ENCODE results near the gene PALLD. TPM values are rescaled to one million over a fixed set of nuclear protein-coding genes. Genes with fewer than 3 reads are reported as not detected.
"Not testable (repeated sequence)": the region's sequence is repeated elsewhere in the genome, so short reads cannot be mapped to it uniquely, and the experiment has no call there.

PALLD gene
- total RNA-seq, 2 experiments from 2014 or later, result 1.2 to 1.3 TPM

- ChIA-PET CTCF (interaction anchor here (1.0 to 1.3 kb wide), 3 partner anchors 9 to 561 kb away, joined by 3 to 7 read pairs (median 4); no protein-coding TSS in a partner anchor), POLR2A (no interaction called here)
- H3K9me3 Mint-ChIP-seq (ENCODE audit: insufficient read depth), result peaks cover 27% of the 10 kb centered on the region
- DNase-seq (no peak), ATAC-seq (no peak)
- H3K36me3 Mint-ChIP-seq (ENCODE audit: low read depth), result peaks cover 7% of the 10 kb centered on the region
- H3K4me1 Mint-ChIP-seq (ENCODE audit: low read depth), result no peaks in the 10 kb centered on the region
- H3K27ac Mint-ChIP-seq, result no peak overlapping the region
- no peak overlapping the region for H3K4me3 Mint-ChIP-seq
- H3K27me3 Mint-ChIP-seq (ENCODE audit: low read depth), result no peaks in the 10 kb centered on the region
These were observed 435.3 kb downstream of the PALLD start for GRCh38 chr4:168932138-168932537.

GRCh38 chr4:168933423-168933822 is 436.6 kb downstream of the PALLD start:
- H3K4me1 Mint-ChIP-seq (ENCODE audit: low read depth), result no peaks in the 10 kb centered on the region
- H3K36me3 Mint-ChIP-seq (ENCODE audit: low read depth), result peaks cover 7% of the 10 kb centered on the region
- ATAC-seq (no peak), DNase-seq (no peak)
- ChIA-PET POLR2A (no interaction called here), CTCF (no interaction called here)
- no peaks in the 10 kb centered on the region for H3K27me3 Mint-ChIP-seq (ENCODE audit: low read depth)
- no peak overlapping the region for H3K4me3 Mint-ChIP-seq
- H3K9me3 Mint-ChIP-seq (ENCODE audit: insufficient read depth), result peaks cover 32% of the 10 kb centered on the region
- H3K27ac Mint-ChIP-seq, result no peak overlapping the region

GRCh38 chr4:168937473-168937872 is 440.6 kb downstream of the PALLD start:
- H3K4me1 Mint-ChIP-seq (ENCODE audit: low read depth); H3K4me3 Mint-ChIP-seq; H3K27me3 Mint-ChIP-seq (ENCODE audit: low read depth); POLR2A ChIA-PET; H3K36me3 Mint-ChIP-seq (ENCODE audit: low read depth); ATAC-seq; H3K27ac Mint-ChIP-seq; DNase-seq: not testable (repeated sequence)
- H3K9me3 Mint-ChIP-seq (ENCODE audit: insufficient read depth), result peaks cover 23% of the 10 kb centered on the region
- CTCF ChIA-PET, result interaction anchor here (0.8 kb wide), 1 partner anchor 14 kb away, joined by 3 read pairs; no protein-coding TSS in a partner anchor

GRCh38 chr4:168942985-168943384 is 446.1 kb downstream of the PALLD start:
- Mint-ChIP-seq H3K36me3 (ENCODE audit: low read depth) (no peaks in the 10 kb centered on the region), H3K27ac (no peak overlapping the region), H3K27me3 (ENCODE audit: low read depth) (peaks cover 3% of the 10 kb centered on the region), H3K9me3 (ENCODE audit: insufficient read depth) (peaks cover 3% of the 10 kb centered on the region), H3K4me3 (no peak overlapping the region), H3K4me1 (ENCODE audit: low read depth) (no peaks in the 10 kb centered on the region)
- POLR2A ChIA-PET, result no interaction called here
- ATAC-seq (no peak), DNase-seq (no peak)
- CTCF ChIA-PET, result interaction anchor here (0.9 to 1.1 kb wide), 2 partner anchors 11 to 20 kb away, joined by 4 to 5 read pairs; no protein-coding TSS in a partner anchor

- no peak for ATAC-seq
- no peak overlapping the region for H3K4me3 Mint-ChIP-seq
- no peak overlapping the region for H3K27ac Mint-ChIP-seq
- H3K36me3 Mint-ChIP-seq (ENCODE audit: low read depth), result no peaks in the 10 kb centered on the region
- H3K27me3 Mint-ChIP-seq (ENCODE audit: low read depth), result peaks cover 3% of the 10 kb centered on the region
- no peak for DNase-seq
- no peaks in the 10 kb centered on the region for H3K9me3 Mint-ChIP-seq (ENCODE audit: insufficient read depth)
- no peaks in the 10 kb centered on the region for H3K4me1 Mint-ChIP-seq (ENCODE audit: low read depth)
- ChIA-PET POLR2A (no interaction called here), CTCF (no interaction called here)
These were observed 448.4 kb downstream of the PALLD start for GRCh38 chr4:168945291-168945690.

- H3K27ac Mint-ChIP-seq; H3K36me3 Mint-ChIP-seq (ENCODE audit: low read depth); CTCF ChIA-PET; ATAC-seq; H3K4me3 Mint-ChIP-seq; H3K9me3 Mint-ChIP-seq (ENCODE audit: insufficient read depth); H3K27me3 Mint-ChIP-seq (ENCODE audit: low read depth); H3K4me1 Mint-ChIP-seq (ENCODE audit: low read depth); DNase-seq; POLR2A ChIA-PET: not testable (repeated sequence)
These were observed 456.0 kb downstream of the PALLD start for GRCh38 chr4:168952821-168953246.

GRCh38 chr4:168955674-168956073 is 458.8 kb downstream of the PALLD start:
- no peaks in the 10 kb centered on the region for H3K36me3 Mint-ChIP-seq (ENCODE audit: low read depth)
- ChIA-PET CTCF (no interaction called here), POLR2A (no interaction called here)
- ATAC-seq (no peak), DNase-seq (no peak)
- H3K9me3 Mint-ChIP-seq (ENCODE audit: insufficient read depth), result no peaks in the 10 kb centered on the region
- H3K27me3 Mint-ChIP-seq (ENCODE audit: low read depth), result no peaks in the 10 kb centered on the region
- H3K4me3 Mint-ChIP-seq, result no peak overlapping the region
- H3K4me1 Mint-ChIP-seq (ENCODE audit: low read depth), result no peaks in the 10 kb centered on the region
- H3K27ac Mint-ChIP-seq, result no peak overlapping the region

- ATAC-seq (no peak), DNase-seq (no peak)
- ChIA-PET POLR2A (no interaction called here), CTCF (no interaction called here)
- Mint-ChIP-seq H3K27me3 (ENCODE audit: low read depth) (no peaks in the 10 kb centered on the region), H3K27ac (no peak overlapping the region), H3K36me3 (ENCODE audit: low read depth) (peaks cover 1% of the 10 kb centered on the region), H3K4me3 (no peak overlapping the region), H3K9me3 (ENCODE audit: insufficient read depth) (no peaks in the 10 kb centered on the region), H3K4me1 (ENCODE audit: low read depth) (no peaks in the 10 kb centered on the region)
These were observed 463.9 kb downstream of the PALLD start for GRCh38 chr4:168960716-168961115.

- DNase-seq, result no peak
- Mint-ChIP-seq H3K9me3 (ENCODE audit: insufficient read depth) (peaks cover 6% of the 10 kb centered on the region), H3K27me3 (ENCODE audit: low read depth) (no peaks in the 10 kb centered on the region), H3K4me1 (ENCODE audit: low read depth) (no peaks in the 10 kb centered on the region), H3K27ac (no peak overlapping the region), H3K36me3 (ENCODE audit: low read depth) (peaks cover 8% of the 10 kb centered on the region), H3K4me3 (no peak overlapping the region)
- no peak for ATAC-seq
- ChIA-PET CTCF (no interaction called here), POLR2A (no interaction called here)
These were observed 475.7 kb downstream of the PALLD start for GRCh38 chr4:168972596-168972995.

Other genes starting within 250 kb of the PALLD start
- gene DDX60, start 178.3 kb upstream of the PALLD start, total RNA-seq, result 100 to 1,000 TPM; 111 to 115 TPM
- 10 to 100 TPM; 59.3 to 61.1 TPM for gene DDX60L, start 16.6 kb upstream of the PALLD start, total RNA-seq